Caki2 (cell line): ENCODE results near the gene PRRT1B. TPM values are rescaled to one million over a fixed set of nuclear protein-coding genes. Genes with fewer than 3 reads are reported as not detected.

ENCODE experiments used
- DNase-seq: peaks from one replicate; pipeline ENCODE4 v3.0.0-alpha.2; 2015; ENCODE audit warnings: low read depth
- in situ Hi-C: cut with HindIII; loops from 2 replicates; pipeline ENCODE4 v1.10.0; 2016; ENCODE audit warnings: low sequenced_read_pairs, low pct_unique_long_range_greater_than_20kb, mixed read lengths
- total RNA-seq: library from RNA; depleted of rRNA; stranded (reverse); fragments of >200 nt; shearing (Covaris generic); gene quantifications from 2 replicates; pipeline ENCODE4 v1.2.3, GENCODE V29; 2014; ENCODE audit warnings: low replicate concordance

PRRT1B gene
- total RNA-seq, 1 experiment from 2014 or later = not detected

DNA sequence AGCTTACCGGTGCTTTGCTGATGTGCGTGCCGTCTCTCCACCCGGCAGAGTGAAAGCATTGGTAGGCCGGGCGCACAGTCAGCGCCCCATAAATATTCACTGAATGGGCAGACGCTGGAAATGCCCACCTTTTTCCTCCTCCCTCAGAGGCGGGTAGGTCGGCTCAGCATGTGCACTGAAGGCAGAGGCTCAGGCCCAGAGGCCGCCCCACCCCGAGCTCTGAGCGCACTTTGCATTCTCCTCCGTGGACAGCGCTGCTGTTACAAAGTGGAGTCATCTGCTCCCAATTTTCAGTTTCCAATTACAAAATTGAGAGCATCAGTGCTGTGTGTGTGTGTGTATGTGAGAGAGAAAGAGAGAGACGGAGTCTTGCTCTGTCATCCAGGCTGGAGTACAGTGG lies 24.8 kb upstream of the PRRT1B start:
- in situ Hi-C loops = no loop called here

DNA sequence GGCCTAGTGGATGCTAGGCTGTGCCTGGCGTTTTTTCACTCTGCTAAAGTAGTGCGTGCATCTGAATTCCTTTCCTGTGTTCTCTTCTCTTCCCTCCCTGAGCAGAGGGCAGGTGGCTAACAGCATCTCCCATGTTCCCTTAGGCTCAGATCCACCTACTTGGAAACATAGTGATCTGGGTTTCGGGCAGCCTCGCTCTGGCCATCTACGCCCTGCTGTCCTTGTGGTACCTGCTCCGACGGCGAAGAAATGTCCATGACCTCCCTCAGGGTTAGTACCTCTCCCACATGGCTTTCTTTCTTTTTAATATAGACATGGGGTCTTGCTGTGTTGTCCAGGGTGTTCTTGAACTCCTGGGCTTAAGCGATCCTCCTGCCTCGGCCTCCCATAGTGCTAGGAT lies 24.1 kb upstream of the PRRT1B start:
- no peak for DNase-seq
- in situ Hi-C loops = no loop called here

More for the DNA sequence above, 24.8 kb upstream of the PRRT1B start:
- DNase-seq = no peak

DNA sequence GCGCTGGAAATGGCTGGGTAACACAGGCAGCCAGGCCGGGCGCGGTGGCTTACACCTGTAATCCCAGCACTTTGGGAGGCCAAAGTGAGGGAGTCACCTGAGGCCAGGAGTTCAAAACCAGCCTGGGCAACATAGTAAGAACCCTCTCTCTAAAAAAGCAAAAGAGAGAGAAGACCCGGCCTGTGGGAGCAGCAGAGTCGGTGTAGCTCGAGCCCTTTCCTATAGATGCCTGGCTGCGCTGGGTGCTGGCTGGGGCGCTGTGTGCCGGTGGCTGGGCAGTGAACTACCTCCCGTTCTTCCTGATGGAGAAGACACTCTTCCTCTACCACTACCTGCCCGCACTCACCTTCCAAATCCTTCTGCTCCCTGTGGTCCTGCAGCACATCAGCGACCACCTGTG lies 23.5 kb upstream of the PRRT1B start:
- no peak for DNase-seq
- in situ Hi-C loops = no loop called here

DNA sequence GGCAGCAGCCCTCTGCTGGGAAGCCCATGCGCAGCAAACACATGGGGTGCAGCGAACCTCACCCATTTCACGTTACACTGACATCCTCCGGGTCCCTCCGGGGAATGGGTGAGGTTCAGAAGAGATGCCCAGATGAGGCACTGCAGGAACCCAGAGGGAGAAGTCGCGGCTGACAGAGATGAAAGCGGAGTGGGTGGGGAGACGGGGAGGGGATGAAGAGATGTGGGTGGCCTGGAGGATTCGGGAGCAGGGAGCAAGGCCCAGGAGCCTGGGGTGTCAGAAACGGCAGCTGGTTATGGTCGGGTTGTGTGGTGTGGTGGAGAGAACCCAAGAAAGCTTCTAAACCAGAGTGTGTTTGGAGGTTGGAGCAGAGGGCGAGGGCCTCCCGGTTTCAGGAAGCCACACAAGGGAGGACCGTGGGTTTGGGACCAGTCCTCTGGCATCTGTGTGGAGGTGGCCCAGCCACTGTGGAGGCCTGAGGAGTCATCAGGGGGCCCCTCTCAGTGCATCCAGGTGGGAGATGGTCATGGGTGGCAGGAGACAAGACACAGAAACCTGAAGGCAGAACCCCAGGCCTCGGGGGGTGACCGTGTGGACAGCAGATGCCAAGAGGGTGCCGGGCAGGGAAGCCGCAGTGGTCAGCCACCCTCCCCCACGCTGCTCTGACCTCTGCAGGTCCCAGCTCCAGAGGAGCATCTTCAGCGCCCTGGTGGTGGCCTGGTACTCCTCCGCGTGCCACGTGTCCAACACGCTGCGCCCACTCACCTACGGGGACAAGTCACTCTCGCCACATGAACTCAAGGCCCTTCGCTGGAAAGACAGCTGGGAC lies 22.9 kb upstream of the PRRT1B start:
- no peak for DNase-seq
- in situ Hi-C loops = no loop called here

DNA sequence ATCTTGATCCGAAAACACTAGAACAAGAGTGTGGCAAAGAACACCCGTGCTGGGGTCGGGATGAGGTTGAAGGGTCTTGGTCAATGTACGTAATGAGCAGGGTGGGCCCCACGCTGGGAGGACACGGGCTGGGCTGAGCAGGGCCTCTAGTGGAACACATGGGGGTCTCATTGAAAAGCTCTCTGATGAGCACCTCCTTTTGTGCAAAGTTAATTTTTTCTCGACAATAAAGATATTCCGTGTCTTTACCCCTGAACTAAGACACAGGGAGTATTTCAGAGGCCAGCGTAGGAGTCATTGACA lies 22.3 kb upstream of the PRRT1B start:
- DNase-seq = no peak
- in situ Hi-C loops = no loop called here

DNA sequence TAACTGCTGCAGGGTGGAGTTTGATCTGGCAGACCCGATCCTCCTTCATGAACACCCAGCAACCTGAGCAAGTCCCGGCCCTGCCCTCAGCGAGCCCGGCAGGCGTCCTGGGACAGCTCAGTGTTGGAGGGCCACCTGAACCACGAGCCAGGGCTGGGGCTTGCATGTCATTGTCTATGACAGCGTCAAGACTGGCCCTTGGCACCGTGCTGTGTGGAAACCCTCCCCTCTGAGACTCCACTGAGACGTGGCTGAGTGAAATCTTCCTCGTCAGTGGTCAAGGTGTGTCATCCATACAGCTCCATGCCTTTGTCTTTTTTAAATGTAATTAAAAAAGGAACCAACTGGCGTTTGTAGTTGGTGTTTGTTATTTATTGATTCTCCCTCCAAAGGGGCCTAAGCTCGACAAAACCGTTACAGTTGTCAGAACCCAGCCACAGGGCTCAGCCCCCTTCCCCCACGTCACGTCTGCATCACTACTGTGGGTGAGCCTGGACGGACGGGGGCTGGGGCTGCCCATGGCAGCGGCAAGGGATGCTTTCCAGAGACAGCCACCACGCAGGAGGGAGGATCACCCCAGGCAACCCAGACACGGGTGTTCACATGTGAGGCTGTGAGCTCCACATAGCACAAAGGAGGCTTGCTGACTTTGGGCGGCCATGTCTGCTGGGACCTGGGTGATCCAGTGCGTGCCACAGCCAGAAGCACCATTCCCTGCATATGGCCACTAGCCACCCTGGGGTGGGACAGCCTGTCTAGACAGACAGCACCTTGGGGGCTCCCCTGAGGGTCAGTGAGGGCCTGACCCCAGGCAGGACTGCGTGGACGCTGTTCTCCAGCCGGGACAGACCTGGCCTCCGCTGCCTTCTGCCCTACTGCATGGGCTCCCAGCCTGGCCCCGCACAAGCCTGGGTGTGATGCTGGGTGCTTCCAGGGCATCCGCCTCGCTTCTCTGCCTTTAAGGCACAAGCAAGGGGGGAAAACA lies 21.6 kb upstream of the PRRT1B start:
- in situ Hi-C loops = no loop called here
- no peak for DNase-seq

DNA sequence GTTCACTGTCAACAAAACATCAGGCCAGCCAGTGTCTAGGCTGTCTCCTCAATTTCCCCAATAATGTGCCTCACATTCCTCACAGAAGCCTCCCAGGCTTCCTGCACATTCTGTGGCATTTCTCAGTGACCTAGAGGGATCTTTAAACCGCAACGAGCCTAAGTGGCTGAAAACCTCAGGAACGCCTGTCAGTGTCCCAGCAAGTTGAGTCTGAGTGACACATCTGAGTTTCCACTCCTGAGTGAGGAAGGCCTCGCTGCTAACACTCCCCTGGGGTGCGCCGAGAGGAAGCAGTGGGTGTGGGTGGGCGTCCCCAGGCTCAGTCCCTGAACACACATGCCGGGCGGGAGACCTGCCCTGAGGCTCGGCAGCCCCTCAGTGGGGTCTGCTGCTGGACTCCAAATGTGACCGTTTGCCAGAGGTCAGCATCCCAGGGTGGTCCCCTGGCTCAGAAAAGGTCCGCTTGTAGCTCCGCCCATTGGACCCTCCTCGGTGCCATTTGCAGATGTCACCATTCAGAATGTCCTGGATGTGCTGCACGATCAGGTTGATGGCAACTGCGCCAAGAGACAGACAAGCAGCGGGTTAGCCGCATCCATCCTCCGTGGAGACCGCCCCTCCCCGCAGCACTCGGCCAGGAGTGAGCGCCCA lies 20.5 kb upstream of the PRRT1B start:
- in situ Hi-C loops = no loop called here
- DNase-seq = no peak

DNA sequence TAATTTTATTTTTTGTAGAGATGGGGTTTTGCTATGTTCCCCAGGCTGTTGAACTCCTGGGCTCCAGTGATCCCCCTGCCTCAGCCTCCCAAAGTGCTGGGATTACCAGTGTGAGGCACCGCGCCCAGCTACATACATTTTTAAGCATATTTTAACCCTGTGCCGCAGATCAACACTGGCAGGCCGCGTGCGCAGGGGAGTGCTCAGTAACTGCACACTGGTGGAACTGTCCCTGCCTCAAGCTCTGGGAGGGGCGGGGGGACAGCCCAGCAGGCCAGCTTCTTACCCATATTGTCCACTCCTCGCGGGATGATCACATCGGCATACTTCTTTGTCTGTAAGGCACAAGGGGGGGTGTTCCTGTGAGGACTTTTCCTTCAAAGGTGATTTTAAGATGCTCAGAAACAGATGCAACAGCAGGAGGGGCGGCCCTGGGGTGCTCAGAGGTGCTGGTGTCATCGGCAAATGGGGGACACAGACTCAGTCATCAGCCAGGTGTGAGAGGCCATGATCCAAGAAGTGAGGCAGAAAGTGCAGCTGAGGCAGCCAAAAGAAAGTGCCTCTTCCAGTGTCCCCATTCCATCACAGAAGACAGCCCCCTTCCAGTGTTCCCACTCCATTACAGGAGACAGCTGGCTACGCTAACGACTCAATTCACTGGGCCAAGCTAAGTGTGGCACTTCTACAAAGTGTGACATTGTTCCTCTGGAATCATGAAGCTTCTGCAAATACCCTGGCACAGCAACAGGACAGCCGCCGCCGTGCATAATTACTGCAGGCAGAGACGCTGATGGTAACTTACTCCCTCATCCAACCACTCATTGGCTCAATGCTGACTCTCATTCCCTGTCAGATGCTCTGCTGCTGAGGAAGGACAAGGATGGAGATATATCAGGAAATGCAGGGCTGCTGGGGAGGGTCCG lies 19.4 kb upstream of the PRRT1B start:
- in situ Hi-C loops = no loop called here
- DNase-seq = no peak

DNA sequence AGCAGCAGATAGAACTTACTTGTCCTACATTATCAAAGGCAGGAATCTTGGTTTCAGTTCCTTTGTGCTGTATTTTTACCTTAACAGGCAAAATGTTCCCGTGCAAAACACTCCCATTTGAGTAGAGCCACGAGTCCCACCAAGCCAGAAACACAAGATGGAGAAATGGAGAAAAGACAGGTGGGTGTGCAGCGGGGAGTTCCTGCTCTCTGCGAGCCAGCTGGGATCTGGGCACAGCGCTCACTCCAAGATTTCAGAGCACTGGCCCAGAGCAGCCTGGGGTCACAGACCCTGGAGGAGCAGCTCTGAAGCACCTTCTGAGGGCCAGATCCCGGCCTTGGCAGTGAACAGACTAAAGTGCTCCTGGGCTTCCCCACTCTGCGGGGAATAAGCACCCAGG lies 17.1 kb upstream of the PRRT1B start:
- in situ Hi-C loops = no loop called here
- DNase-seq = no peak

DNA sequence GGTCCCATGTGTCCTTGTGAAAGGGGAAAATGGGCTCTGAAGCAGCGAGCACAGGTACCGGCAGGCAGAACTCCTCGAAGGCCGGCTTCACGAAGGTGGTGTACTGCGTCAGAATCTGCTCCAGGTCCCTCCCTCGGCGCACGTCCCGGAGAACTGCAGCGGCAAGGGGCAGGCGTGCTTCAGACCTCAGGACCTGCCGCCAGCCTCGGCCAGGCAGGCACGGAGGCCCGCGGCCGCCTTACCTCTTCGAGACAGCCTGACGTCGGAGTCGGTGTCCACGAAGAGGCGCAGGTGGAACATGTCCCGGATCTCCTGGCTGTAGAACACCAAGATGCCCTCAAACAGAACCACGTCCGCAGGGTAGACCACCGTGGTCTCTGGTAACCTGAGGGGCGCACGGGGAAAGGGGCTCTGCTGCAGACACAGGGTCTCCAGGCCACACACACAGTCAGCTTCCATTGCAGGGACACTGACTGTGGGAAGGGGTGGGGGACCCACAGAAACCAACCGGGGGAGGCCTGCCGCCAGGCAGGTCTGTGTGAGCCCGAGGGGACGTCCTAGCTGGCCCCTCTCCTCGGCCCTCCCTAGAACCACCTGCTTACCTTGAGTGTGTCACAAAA lies 16.3 kb upstream of the PRRT1B start:
- no peak for DNase-seq
- in situ Hi-C loops = no loop called here

DNA sequence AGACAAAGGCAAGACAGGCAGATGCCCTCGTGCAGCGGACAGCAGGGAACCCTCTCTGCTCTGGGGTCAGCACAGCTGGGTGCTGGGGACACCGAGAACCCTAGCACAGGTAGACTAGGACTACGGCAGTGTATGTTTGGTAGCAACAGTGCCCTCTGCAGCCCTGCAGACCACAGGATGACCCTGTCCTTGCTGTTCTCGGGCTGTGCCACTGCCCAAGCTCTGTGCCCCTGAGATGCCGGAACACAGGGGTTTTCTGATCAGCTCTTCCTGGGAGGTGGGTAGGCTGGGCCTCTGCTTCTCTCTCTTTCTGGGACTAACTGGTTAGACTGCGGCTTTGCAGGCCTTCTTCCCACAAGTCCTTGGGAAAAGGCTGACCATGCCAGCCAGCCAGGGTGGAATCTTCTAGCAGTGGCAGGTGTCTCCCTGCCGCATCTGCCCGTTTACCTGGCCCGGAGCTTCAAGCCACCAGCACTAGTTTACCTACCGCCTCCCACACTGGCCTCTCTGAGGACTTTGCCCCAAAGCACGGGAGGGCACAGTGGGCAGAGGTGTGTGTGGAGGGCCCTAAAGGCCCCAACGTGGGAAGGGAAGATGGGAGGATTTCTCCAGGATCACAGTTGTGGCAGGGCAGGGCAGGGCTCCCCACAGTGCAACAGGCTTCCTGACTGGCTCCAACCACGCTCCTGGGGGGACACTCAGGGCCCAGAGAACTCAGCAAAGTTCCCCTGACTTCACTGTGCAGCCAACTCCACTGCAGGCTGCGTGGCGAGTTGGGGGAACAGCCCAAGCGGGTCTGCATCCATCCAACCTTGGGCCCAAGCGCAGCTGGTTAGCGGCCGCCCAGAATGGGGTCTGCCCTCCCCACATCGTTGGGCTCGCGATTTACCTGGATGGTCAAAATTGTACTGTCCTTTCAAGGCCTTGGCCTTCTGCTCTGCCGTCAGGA lies 15.5 kb upstream of the PRRT1B start:
- in situ Hi-C loops = no loop called here
- DNase-seq = no peak

DNA sequence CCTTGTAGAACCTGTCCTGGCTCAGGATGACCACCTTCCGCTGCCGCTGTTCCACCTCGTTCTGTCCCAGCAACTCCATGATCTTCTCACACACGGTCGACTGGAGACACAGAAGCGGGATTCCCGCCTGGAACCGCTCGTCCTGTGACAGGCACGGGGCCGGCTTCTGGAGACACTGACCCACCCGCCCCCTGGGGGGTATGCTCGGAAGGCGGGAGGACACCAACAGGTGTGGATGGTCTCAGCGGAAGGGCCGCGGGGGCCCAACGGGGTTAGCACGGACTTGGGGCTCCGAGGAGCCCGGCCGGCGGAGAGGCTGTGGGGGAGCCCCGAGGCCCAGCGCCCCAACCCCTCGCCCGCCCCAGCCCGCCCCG lies 14.8 kb upstream of the PRRT1B start:
- no peak for DNase-seq
- in situ Hi-C loops = no loop called here

DNA sequence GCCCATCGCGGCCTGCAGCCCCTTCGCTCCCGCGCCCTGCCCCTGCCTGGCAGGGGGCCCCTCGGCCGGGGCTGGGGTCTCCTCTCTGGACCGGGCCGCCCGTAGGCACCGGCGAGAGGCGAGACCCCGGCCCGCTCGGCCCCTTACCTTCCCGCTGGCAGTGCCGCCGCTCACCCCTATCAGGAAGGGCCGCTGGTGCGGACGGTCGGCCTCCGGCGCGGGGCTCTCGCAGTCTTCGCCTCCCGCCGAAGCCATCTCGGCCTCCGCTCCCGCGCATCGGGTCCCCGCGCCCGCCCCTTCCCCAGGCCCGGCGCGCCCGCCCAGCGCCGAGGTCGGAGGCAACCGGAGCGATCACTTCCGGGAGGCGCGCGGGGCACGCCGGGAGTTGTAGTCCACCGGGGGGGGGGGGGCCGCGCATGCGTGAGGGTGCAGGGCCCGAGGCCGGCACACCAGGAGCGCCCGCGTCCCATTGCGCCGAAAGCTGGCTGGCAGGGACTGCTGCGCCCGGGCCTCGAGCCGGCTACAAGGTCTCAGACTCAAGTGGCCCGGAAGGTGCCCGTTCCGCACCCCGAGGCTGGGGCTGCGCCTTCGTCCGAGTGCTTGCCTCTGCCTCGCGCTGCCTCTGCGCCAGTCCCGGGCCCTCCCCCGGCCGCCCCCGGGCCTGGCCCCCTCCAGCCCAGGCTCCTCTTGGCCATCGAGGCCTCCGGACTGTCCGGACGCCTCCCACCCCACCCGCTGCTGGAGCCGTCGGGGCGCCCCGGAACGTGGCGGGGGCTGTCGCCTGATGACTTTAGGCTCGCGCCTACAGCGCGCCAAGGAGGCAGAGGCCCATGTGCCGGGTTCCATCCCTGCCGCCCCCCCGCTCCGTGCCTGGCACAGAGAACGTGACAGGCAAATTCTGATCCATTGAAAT lies 14.1 kb upstream of the PRRT1B start, which contains the start of gene UCK1:
TSS of gene UCK1 (minus strand) at position 344 of the 913 bp plus-strand sequence. CDS start at position 255, 89 bp downstream.
- peak; percentile 64 for DNase-seq

DNA sequence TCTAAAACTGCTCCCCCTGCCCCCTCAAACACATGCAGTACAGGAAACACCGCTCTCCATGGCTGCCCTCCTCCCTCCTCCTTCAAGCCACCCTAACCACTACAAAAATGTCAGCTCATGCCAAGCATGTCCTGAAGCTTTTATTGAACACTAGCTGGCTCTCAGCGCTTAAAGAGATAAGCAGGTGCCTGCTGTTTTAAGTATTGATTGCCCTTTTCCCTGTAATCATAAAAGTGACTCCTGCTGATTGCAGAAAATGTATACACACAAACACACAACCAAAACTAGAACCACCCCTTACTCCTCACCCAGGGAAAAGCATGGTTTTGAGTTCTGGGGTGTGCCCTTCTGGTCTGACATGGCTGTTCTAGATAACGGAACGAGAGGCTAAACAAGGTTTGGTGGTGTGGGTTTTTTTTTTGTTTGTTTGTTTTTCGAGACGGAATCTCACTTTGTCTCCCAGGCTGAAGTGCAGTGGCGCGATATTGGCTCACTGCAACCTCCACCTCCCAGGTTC lies 10.5 kb upstream of the PRRT1B start:
- in situ Hi-C loops = no loop called here
- no peak for DNase-seq

More for the DNA sequence above, 14.1 kb upstream of the PRRT1B start, which contains the start of gene UCK1:
- in situ Hi-C loops = no loop called here

DNA sequence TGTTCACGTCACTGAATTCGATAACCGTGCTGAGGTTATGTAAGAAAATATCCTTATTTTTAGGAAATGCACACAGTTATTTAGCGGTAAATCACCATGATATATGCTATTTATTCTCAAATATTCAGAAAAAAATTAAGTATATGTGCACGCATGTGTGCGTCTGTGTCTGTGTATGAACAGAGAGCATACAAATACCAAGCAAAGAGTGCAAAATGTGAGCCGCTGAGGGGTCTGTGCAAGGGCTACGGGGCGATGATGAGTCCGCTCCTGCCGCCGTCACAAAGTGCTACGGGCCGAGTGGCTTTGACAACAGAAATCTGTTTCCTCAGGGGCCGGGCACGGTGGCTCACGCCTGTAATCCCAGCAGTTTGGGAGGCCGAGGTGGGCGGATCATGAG lies 7.4 kb upstream of the PRRT1B start:
- in situ Hi-C loops = no loop called here
- DNase-seq = no peak
